ENCODE data around the gene INSYN2B. TPM values are rescaled to one million over a fixed set of nuclear protein-coding genes. Genes with fewer than 3 reads are reported as not detected.

INSYN2B gene
- 0.76 and 6.2 TPM in 2 replicates for total RNA-seq

DNA sequence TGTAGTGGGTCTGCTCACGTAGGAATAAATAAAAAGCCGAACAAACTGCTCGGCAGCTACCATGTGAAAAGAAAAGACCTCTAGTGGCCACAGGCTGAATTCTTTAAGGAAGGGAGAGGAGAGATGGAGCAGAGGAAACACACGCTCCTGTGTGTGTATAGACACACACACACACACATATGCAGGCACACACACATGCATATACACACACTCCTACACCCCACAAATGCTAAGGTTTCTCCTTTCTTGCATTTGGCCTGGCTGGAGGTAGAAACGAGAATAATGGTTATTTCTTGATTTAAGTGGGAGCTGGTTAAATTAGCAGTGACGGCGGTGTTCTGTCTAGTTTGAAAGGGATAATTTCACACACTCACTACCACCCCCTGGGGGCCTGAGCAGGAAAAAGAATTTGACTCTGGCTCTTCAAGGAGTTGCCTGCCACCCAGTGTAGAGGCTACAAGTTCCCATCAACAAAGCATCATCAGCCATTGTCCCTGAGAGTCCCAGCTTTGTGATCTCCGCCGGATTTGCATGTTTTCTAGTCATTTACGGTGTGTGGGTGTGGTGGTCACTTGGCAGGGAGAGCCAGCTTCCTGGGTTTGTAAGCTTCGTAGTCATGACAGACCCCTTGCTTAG is at the start of gene INSYN2B:
Gene INSYN2B (minus strand): TSS at position 78 of the 636 bp plus-strand sequence. CDS start 96,597 bp downstream, outside the sequence.

Other genes with a start within 250 kb of the INSYN2B start
- gene FOXI1, start 125.4 kb upstream of the INSYN2B start, total RNA-seq = not detected in 2 replicates